Measurements from ENCODE around the gene DCPS.
"Not testable (repeated sequence)": the region's sequence is repeated elsewhere in the genome, so short reads cannot be mapped to it uniquely, and the experiment has no call there.

The DCPS gene

GRCh38 chr11:126390272-126390867 lies 86.5 kb downstream of the DCPS start:
- no peak for DNase-seq

DNA sequence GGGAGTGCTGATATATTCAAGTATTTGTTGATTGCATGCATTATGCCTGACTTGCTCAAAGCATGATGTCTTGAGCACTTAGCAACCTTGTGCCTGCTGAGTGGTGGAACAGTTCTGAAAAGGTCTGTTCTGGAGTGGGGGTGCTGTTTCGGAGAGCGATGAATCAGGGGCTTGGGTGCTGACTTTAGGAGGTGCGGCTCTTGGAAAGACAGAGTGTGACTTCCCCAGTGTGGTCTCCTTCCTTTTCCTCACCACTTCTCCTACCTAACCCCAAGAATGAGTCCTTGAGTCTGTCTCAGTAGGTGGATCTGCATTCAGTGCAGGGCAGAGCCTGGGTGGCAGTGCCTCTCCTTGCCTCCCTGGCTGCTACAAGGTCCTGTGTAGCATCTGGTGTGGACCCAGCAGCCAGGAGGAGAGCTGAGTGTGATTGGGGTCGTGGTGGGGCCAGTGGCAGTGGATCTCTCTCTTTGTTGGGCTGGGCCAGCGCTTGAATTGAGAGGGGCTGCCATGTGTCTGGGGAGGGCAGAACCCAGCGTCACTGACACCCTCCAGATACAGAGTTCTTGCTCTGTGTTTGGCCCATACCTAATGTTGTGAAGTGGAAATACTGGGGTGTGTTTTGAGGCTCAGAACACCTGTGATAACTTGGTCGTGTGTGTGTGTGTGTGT lies 87.6 kb downstream of the DCPS start:
- DNase-seq, result no peak

GRCh38 chr11:126391970-126392632 lies 88.2 kb downstream of the DCPS start:
- no peak for DNase-seq

GRCh38 chr11:126392633-126393013 lies 88.8 kb downstream of the DCPS start:
- DNase-seq, result no peak

DNA sequence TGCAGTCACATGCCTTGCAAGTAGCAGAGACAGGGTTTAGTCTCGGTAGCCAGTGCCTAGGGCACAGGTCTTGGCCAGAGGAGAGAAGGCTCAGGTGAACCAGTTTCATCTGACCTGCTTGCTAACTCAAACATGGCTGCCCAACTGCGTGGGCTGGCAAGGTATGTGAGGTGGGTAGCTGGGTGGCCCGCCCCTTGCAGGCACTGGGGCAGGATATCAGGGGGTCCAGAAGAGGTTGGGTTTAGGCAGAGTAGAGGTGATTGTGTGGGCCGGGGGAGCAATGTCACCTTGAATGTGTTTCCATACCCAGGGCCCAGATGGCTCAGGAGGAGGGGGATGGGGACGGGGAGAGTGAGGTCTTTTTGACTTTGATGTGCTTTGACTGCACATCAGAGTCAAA lies 89.3 kb downstream of the DCPS start:
- DNase-seq, result no peak

- no peak for DNase-seq
These were observed 90.2 kb downstream of the DCPS start for GRCh38 chr11:126394036-126394435.

- DNase-seq, result not testable (repeated sequence)
These were observed 90.8 kb downstream of the DCPS start for GRCh38 chr11:126394634-126395072.
